Measurements from ENCODE around the gene KRT32. TPM values are rescaled to one million over a fixed set of nuclear protein-coding genes. Genes with fewer than 3 reads are reported as not detected.

KRT32 gene
- total RNA-seq, 4 donors from 2014 or later = 0.41 TPM; not detected in 3

- H3K27ac ChIP-seq = no peak overlapping the region
- DNase-seq (no peak), ATAC-seq (peak in 1 of 2 donors; percentile 76)
- no peak overlapping the region for H3K4me3 ChIP-seq
- in situ Hi-C loops (cut with MboI; ENCODE audit: low sequenced_read_pairs in 4 of 4) (no loop called here), intact Hi-C loops (cut with DNase I; ENCODE audit: low total_unique reads) (no loop called here)
- peaks cover 0 to 3% of the 10 kb centered on the region in 2 donors for H3K4me1 ChIP-seq
- no peaks in the 10 kb centered on the region for H3K27me3 ChIP-seq
- H3K9me3 ChIP-seq = no peaks in the 10 kb centered on the region
- H3K36me3 ChIP-seq = no peaks in the 10 kb centered on the region
- TF ChIP-seq CTCF (IDR thresholded peaks at IDR 0.05 in 4 of 5, conservative IDR thresholded peaks at IDR 0.05 in 1 of 5) (no peak), POLR2A (IDR thresholded peaks at IDR 0.05) (no peak)
Observed at GRCh38 chr17:41421116-41421515, 46.1 kb downstream of the KRT32 start.

DNA sequence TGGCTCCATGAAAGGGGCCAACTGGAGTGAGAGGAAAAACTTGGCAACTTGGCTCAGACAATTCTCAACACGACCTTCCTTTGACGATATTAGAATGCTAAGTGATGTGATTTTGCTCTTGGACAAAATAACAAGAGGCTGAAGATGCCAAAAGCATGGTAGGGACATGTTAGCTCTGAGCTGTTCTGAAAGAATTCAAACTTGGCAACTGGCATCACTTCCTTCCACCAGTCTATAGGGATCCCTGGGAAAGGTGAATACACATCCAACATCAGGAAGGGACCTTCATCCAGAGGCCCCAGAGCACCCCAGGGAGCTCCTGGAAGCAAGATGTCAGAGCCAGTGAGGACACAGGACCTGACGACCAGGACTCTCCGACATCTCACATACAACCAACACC, 47.1 kb downstream of the KRT32 start:
- DNase-seq = no peak

DNA sequence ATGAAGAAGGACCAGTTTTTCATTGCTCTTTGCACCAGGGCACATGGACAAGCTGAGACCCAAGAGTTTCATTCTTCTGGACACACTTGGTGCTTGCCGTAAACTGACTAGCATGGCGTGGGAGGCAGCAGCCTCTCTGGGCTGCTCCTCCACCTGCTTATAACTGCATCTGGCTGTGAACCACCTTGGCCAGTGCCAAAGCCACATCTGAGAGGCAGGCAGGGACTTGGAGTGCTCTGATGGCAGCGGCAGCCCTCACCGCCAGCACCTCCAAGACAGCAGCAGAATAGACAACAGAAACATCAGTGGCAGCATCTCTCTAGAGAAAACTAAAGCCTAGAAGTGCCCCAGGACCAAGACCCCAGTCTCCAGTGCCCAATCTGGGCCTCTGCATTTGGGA, 47.5 kb downstream of the KRT32 start:
- ATAC-seq (peak in 1 of 2 donors; percentile 66), DNase-seq (peak in 1 of 2 donors; percentile 20)
- Histone ChIP-seq H3K4me3 (no peak overlapping the region), H3K4me1 (peaks cover 0 to 12% of the 10 kb centered on the region in 2 donors), H3K9me3 (no peaks in the 10 kb centered on the region), H3K36me3 (no peaks in the 10 kb centered on the region), H3K27ac (no peak overlapping the region), H3K27me3 (no peaks in the 10 kb centered on the region)
- intact Hi-C loops (cut with DNase I; ENCODE audit: low total_unique reads) = no loop called here
- in situ Hi-C loops (cut with MboI; ENCODE audit: low sequenced_read_pairs in 4 of 4) = no loop called here
- no peak for TF ChIP-seq POLR2A (IDR thresholded peaks at IDR 0.05)
- TF ChIP-seq CTCF (IDR thresholded peaks at IDR 0.05 in 4 of 5, conservative IDR thresholded peaks at IDR 0.05 in 1 of 5) = no peak

More for the DNA sequence above, 47.1 kb downstream of the KRT32 start:
- intact Hi-C loops (cut with DNase I; ENCODE audit: low total_unique reads) = no loop called here
- H3K9me3 ChIP-seq = no peaks in the 10 kb centered on the region
- no peaks in the 10 kb centered on the region for H3K27me3 ChIP-seq
- H3K36me3 ChIP-seq = no peaks in the 10 kb centered on the region
- in situ Hi-C loops (cut with MboI; ENCODE audit: low sequenced_read_pairs in 4 of 4) = no loop called here
- no peak for TF ChIP-seq CTCF (IDR thresholded peaks at IDR 0.05 in 4 of 5, conservative IDR thresholded peaks at IDR 0.05 in 1 of 5)
- TF ChIP-seq POLR2A (IDR thresholded peaks at IDR 0.05) = no peak
- H3K4me3 ChIP-seq = no peak overlapping the region
- H3K4me1 ChIP-seq = peaks cover 0 to 11% of the 10 kb centered on the region in 2 donors
- no peak for ATAC-seq
- H3K27ac ChIP-seq = no peak overlapping the region

DNA sequence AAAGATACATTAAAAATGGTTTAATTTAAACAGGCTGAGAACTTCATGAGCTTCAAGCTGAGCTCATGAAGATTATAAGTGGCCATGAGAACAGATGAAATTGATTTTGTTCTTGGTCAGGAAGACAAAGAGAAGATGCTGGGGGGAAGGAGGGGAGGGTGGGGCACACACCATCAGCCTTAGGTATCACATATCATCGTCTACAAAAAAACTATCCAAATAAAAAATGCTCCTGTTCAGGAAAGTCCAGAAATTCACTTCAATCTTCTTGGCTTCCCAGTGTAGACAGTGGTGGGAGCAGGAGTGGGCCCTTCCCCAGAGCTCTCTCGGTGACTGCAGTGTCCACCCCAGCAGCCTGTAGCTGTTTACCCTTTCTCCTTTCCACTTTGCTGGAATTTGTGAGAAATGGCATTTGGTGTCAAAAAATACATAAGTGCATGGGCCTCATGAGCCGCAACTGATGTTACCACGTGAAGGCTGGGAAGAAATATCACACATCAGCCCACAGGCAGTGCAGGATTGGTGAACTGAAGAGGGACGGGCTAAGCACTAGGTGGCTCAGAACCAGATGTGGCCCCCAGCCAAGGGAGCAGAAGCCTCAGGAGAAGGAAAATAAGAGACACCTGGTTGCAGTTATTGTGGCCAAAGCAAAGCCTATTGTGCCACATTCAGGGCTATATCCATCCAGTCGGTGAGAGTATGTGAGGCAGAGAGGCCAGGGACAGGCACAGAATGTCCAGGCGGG, 48.9 kb downstream of the KRT32 start:
- DNase-seq (no peak), ATAC-seq (no peak)
- Histone ChIP-seq H3K27me3 (no peaks in the 10 kb centered on the region), H3K4me1 (peaks cover 0 to 12% of the 10 kb centered on the region in 2 donors), H3K36me3 (no peaks in the 10 kb centered on the region), H3K4me3 (no peak overlapping the region), H3K27ac (no peak overlapping the region), H3K9me3 (no peaks in the 10 kb centered on the region)
- intact Hi-C loops (cut with DNase I; ENCODE audit: low total_unique reads) (no loop called here), in situ Hi-C loops (cut with MboI; ENCODE audit: low sequenced_read_pairs in 4 of 4) (no loop called here)
- TF ChIP-seq POLR2A (IDR thresholded peaks at IDR 0.05) = no peak
- no peak for TF ChIP-seq CTCF (IDR thresholded peaks at IDR 0.05 in 4 of 5, conservative IDR thresholded peaks at IDR 0.05 in 1 of 5)
